Measurements from ENCODE around the gene XRRA1.
A peak's percentile ranks its signal among the peaks of the same experiment; 100 is the strongest.
"Not testable (repeated sequence)": the region's sequence is repeated elsewhere in the genome, so short reads cannot be mapped to it uniquely, and the experiment has no call there.

XRRA1 gene

DNA sequence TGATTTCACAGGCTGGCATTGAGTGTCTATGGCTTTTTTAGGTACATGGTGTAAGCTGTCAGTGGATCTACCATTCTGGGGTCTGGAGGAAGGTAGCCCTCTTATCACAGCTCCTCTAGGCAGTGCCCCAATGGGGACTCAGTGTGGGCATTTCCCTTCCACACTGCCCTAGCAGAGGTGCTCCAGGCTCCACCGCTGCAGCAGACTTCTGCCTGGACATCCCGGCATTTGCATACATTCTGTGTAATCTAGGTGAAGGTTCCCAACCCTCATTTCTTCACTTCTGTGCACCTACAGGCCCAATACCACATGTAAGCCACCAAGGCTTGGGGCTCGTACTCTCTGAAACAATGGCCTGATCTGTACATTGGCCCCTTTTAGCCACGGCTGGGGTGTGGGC, 122.0 kb downstream of the XRRA1 start:
- no peak for DNase-seq

- not testable (repeated sequence) for DNase-seq
Observed at GRCh38 chr11:74825596-74825995, 123.3 kb downstream of the XRRA1 start.

GRCh38 chr11:74824285-74824982, 124.5 kb downstream of the XRRA1 start:
- DNase-seq, result no peak

DNA sequence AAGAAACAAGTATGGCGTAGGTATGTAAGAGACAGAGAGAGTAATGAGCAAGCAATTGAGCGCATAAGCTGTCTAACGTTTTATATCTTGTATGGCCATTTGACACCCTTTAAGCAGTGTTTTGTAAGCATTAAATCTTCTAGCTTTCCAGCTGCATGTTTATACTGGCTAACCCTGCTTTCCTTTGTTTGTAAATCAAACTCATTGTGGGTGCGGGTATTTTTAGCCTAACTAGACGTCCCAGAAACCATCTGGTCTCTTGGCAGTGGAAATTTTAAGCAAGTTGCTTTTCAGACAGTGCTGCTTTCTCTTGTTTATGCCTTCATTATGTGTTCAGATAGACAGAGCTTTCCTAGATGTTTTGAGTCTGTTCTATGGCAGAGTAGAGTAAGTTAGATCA, 126.7 kb downstream of the XRRA1 start:
- no peak for DNase-seq

DNA sequence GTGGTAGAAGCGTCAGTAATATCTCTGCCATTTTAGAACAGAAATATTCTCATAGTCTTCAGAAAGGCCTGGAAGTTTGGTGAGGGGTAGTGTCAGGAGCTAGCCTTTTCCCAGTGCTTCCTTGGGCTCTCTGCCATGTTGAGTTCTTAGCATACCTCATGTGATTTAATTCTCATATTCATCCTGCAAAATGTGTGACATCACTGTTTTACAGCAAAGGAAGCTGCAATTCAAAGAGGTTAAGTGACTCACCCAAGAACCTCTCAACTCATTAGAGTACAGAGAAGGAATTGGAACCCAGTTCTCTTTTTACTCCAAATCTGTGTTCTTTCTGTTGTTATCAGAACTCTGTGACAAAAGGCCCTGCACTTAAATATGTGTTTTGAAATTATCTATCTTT, 128.1 kb downstream of the XRRA1 start:
- DNase-seq, result peak in 3 of 4 experiments; percentile 12 to 56 (median 53)

- DNase-seq, result no peak
Observed at GRCh38 chr11:74819400-74819799, 129.5 kb downstream of the XRRA1 start.

GRCh38 chr11:74818283-74818946, 130.5 kb downstream of the XRRA1 start:
- no peak for DNase-seq

GRCh38 chr11:74816664-74817063, 132.2 kb downstream of the XRRA1 start:
- no peak for DNase-seq

DNA sequence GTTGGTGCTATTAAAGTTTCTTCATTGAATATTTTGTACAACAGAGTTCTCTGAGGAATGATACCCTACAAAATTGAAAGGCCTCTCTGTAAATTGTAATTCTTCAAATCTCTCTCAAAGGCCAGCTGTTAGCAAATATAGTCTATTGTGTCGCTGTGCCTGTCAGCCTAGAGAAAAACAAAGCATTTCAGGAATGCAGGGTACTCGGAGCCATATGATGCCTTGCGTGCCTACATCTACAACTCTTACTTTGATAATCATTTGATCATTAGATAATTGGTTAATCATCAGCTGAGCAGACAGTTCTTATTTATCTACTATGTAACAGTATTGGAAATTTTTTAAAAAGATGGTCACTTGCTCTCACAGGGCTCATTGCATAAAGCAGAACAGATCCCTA, 132.9 kb downstream of the XRRA1 start:
- no peak for DNase-seq

- DNase-seq, result no peak
Observed at GRCh38 chr11:74809801-74810200, 139.1 kb downstream of the XRRA1 start.

- DNase-seq, result no peak
Observed at GRCh38 chr11:74806267-74806666, 142.6 kb downstream of the XRRA1 start.

DNA sequence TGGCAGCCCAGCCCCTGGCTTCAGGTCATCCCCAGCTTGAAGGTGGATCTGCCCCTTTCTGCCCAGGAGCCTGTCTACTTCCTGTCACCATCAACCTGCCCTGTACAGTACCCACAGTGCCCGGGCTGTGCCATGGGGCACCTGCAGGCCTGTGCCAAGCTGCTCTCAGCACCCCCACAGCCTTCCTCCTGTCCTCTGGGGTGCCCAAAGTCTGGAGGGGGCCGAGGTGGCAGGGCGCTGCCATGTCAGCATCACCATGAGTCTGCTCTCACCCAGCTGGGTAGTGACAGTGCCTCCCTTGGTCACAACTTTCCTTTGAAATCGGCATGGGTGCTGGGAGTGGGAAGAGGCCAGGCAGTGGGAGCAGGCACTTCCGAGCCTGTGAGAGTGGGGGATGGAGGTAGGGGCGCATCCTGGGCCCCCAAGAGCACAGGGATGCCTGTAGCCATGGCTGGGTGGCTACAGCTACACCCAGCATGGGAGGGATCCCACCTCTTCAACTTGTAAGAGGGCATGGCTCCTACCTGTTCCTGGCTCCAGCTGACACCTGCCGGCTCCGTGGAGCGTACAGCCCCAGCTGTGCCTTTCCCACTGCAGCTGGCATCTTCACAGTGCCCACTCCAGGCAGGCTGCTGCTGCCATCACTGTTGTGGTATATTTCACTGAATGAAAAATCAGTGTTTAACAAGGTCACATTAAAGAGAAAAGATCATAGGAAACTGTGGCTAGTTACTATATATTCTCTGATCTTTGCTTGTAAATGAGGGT, 157.4 kb downstream of the XRRA1 start:
- no peak for DNase-seq

Measured in suppressor macrophage (primary cell).